MM.1S (cell line): ENCODE measurements around the gene CITED4.

Source experiments
- DNase-seq: peaks from one replicate; pipeline ENCODE4 v3.0.0-alpha.2; 2015
- H2AFZ ChIP-seq: fragments of 300-600 bp; sonication (generic); 2 replicates; pipeline ENCODE4 v1.6.0; 2016; ENCODE audit warnings: antibody characterized with exemption, low read length
- H3F3A ChIP-seq: fragments of 300-600 bp; sonication (generic); 2 replicates; pipeline ENCODE4 v1.6.1; 2016; ENCODE audit warnings: mild to moderate bottlenecking, antibody characterized with exemption, low read length, moderate library complexity, mixed read lengths; ENCODE audit not compliant: insufficient read depth
- H3K27ac ChIP-seq: fragments of 300-600 bp; sonication (generic); 2 replicates; pipeline ENCODE4 v1.5.1; 2016; ENCODE audit warnings: mild to moderate bottlenecking, low read length
- H3K27me3 ChIP-seq: fragments of 300-600 bp; sonication (generic); replicated peaks from 2 replicates; pipeline ENCODE4 v1.6.0; 2016; ENCODE audit warnings: low read length; ENCODE audit not compliant: insufficient read depth
- H3K36me3 ChIP-seq: fragments of 300-600 bp; sonication (generic); replicated peaks from 2 replicates; pipeline ENCODE4 v1.6.1; 2016; ENCODE audit warnings: mild to moderate bottlenecking, low read length, mixed read lengths; ENCODE audit not compliant: insufficient read depth
- H3K4me1 ChIP-seq: fragments of 300-600 bp; sonication (generic); 2 replicates; pipeline ENCODE4 v1.6.1; 2016; ENCODE audit warnings: low read length, mixed read lengths
- H3K4me2 ChIP-seq: fragments of 300-600 bp; sonication (generic); 2 replicates; pipeline ENCODE4 v1.6.0; 2016; ENCODE audit warnings: low read depth, low read length
- H3K4me3 ChIP-seq: fragments of 300-600 bp; sonication (generic); 2 replicates; pipeline ENCODE4 v1.5.1; 2016; ENCODE audit warnings: low read length, mixed read lengths
- H3K79me2 ChIP-seq: fragments of 300-600 bp; sonication (generic); 2 replicates; pipeline ENCODE4 v1.6.1; 2016; ENCODE audit warnings: mixed run types, low read length, mixed read lengths
- H3K9ac ChIP-seq: fragments of 300-600 bp; sonication (generic); 2 replicates; pipeline ENCODE4 v1.6.1; 2016; ENCODE audit warnings: low read length, mixed read lengths
- H3K9me2 ChIP-seq: fragments of 300-600 bp; sonication (generic); replicated peaks from 2 replicates; pipeline ENCODE4 v1.6.1; 2016; ENCODE audit warnings: mild to moderate bottlenecking, low read length, mixed read lengths; ENCODE audit not compliant: insufficient read depth
- H3K9me3 ChIP-seq: fragments of 300-600 bp; sonication (generic); replicated peaks from 2 replicates; pipeline ENCODE4 v1.6.1; 2016; ENCODE audit warnings: mild to moderate bottlenecking, low read length, mixed read lengths; ENCODE audit not compliant: insufficient read depth
- H4K20me1 ChIP-seq: fragments of 300-600 bp; sonication (generic); 2 replicates; pipeline ENCODE4 v1.6.1; 2016; ENCODE audit warnings: mild to moderate bottlenecking, low read length, moderate library complexity, mixed read lengths; ENCODE audit not compliant: insufficient read depth
- CTCF ChIP-seq: fragments of 300-600 bp; sonication (generic); IDR thresholded peaks from 2 replicates; pipeline ENCODE4 v1.5.1; 2016; ENCODE audit warnings: antibody characterized with exemption, low read length, mixed read lengths
- EZH2 ChIP-seq: fragments of 300-600 bp; sonication (generic); optimal IDR thresholded peaks from 2 replicates; pipeline ENCODE3; 2017; ENCODE audit warnings: low read depth, mild to moderate bottlenecking, antibody characterized with exemption, low read length, mixed read lengths
- EZH2phosphoT487 ChIP-seq: fragments of 300-600 bp; sonication (generic); IDR thresholded peaks from 2 replicates; pipeline ENCODE4 v1.6.1; 2018; ENCODE audit warnings: antibody characterized with exemption, low read length

Gene CITED4

GRCh38 chr1:40892354-40892753 is 30.2 kb upstream of the CITED4 start:
- no peak overlapping the region for H3K4me2 ChIP-seq
- TF ChIP-seq CTCF (no peak), EZH2phosphoT487 (no peak), EZH2 (no peak)

GRCh38 chr1:40890771-40891170 is 28.6 kb upstream of the CITED4 start:
- Histone ChIP-seq H3K9ac (no peak overlapping the region), H3K4me2 (no peak overlapping the region), H3K9me2 (no peaks in the 10 kb centered on the region), H4K20me1 (no peaks in the 10 kb centered on the region), H3K27ac (no peak overlapping the region), H3K4me3 (no peak overlapping the region), H3K79me2 (no peaks in the 10 kb centered on the region), H3K9me3 (no peaks in the 10 kb centered on the region), H3K27me3 (no peaks in the 10 kb centered on the region), H2AFZ (no peak overlapping the region), H3K36me3 (no peaks in the 10 kb centered on the region), H3K4me1 (no peaks in the 10 kb centered on the region), H3F3A (no peaks in the 10 kb centered on the region)
- TF ChIP-seq CTCF (no peak), EZH2phosphoT487 (no peak), EZH2 (no peak)
- no peak for DNase-seq

More at GRCh38 chr1:40892354-40892753, 30.2 kb upstream of the CITED4 start:
- Histone ChIP-seq H3K4me3 (no peak overlapping the region), H3K79me2 (no peaks in the 10 kb centered on the region), H2AFZ (no peak overlapping the region), H3K4me1 (no peaks in the 10 kb centered on the region), H3K9me2 (no peaks in the 10 kb centered on the region), H3K9ac (no peak overlapping the region), H3K27ac (no peak overlapping the region), H3K9me3 (no peaks in the 10 kb centered on the region), H3K36me3 (no peaks in the 10 kb centered on the region), H3F3A (no peaks in the 10 kb centered on the region), H4K20me1 (no peaks in the 10 kb centered on the region), H3K27me3 (no peaks in the 10 kb centered on the region)
- DNase-seq = no peak

- no peaks in the 10 kb centered on the region for H3K79me2 ChIP-seq
- no peaks in the 10 kb centered on the region for H4K20me1 ChIP-seq
- TF ChIP-seq EZH2 (no peak), CTCF (no peak), EZH2phosphoT487 (no peak)
- H3K4me1 ChIP-seq = no peaks in the 10 kb centered on the region
- no peaks in the 10 kb centered on the region for H3K9me2 ChIP-seq
- no peak overlapping the region for H3K4me3 ChIP-seq
- no peaks in the 10 kb centered on the region for H3K9me3 ChIP-seq
- H2AFZ ChIP-seq = no peak overlapping the region
- DNase-seq = no peak
- H3F3A ChIP-seq = no peaks in the 10 kb centered on the region
- no peak overlapping the region for H3K4me2 ChIP-seq
- H3K27me3 ChIP-seq = no peaks in the 10 kb centered on the region
- H3K36me3 ChIP-seq = no peaks in the 10 kb centered on the region
- no peak overlapping the region for H3K9ac ChIP-seq
- H3K27ac ChIP-seq = no peak overlapping the region
Observed at GRCh38 chr1:40887652-40888051, 25.5 kb upstream of the CITED4 start.
